BJ (cell line): ENCODE results near the gene AEBP1. TPM values are rescaled to one million over a fixed set of nuclear protein-coding genes. Genes with fewer than 3 reads are reported as not detected.

Experiments
- CTCF ChIA-PET: fragments of 350-600 bp; formaldehyde crosslinking; extraction: SDS; loops from one replicate; lab custom pipeline; 2021; ENCODE audit warnings: antibody characterized with exemption, inconsistent platforms; lab: Yijun Ruan, JAX
- POLR2A ChIA-PET: fragments of 300-600 bp; sonication (Branson Sonifier 250); formaldehyde crosslinking; extraction: SDS; loops from one replicate; lab custom pipeline; 2021; ENCODE audit warnings: antibody characterized with exemption; lab: Charles Lee
- DNase-seq: peaks from one replicate; pipeline ENCODE4 v3.0.0-alpha.2; 2011; ENCODE audit warnings: low read depth
- H3K27me3 ChIP-seq: 2 replicates; pipeline ENCODE4 v1.6.0; 2011; ENCODE audit warnings: low read length; ENCODE audit not compliant: control insufficient read depth, insufficient read depth
- H3K36me3 ChIP-seq: 2 replicates; pipeline ENCODE4 v1.5.1; 2011; ENCODE audit warnings: low read length; ENCODE audit not compliant: control insufficient read depth, insufficient read depth
- H3K4me3 ChIP-seq: 2 replicates; pipeline ENCODE4 v1.5.1; 2011; ENCODE audit warnings: low read depth, mild to moderate bottlenecking, control low read depth, low read length
- CTCF ChIP-seq: IDR thresholded peaks from 2 replicates; pipeline ENCODE4 v1.5.1; 2011; ENCODE audit warnings: low read depth, mild to moderate bottlenecking, control low read depth, inconsistent platforms, low read length, moderate library complexity; ENCODE audit not compliant: insufficient read depth
- polyA plus RNA-seq: library from polyadenylated mRNA; depleted of rRNA; stranded (reverse); fragments of >200 nt; gene quantifications from 2 replicates; pipeline ENCODE4 v1.2.3, GENCODE V29; 2011

Gene AEBP1
- polyA plus RNA-seq, 1 experiment: 117 TPM

DNA sequence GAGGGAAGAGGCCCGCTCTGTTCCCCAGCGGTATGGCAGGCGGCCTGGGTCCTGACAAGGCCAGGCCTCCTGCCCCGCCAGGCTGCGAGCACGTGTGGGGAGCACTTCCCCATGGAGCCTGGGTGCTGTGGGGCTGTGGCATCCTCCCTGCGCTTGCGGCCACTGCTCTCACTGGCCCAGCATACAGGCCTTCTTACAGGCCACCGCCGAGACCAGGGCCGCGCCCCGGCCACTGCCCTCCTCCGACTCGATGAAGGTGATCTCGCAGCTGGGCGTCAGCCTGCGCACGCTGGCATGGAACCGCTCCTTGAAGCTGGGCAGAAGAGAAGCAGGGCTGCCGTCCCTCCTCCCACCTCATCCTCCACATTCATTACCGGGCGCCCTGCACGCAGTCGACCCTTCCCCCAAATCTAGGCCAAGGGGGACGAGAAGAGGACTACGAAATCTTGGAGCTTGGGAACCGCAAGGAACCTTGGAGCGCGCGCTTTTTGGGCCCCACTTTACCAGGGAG, 40.9 kb downstream of the AEBP1 start:
- CTCF ChIA-PET: no interaction called here

GRCh38 chr7:44145479-44145968, 41.4 kb downstream of the AEBP1 start:
- CTCF ChIA-PET: no interaction called here

More for the DNA sequence above, 40.9 kb downstream of the AEBP1 start:
- H3K27me3 ChIP-seq: peaks cover 4% of the 10 kb centered on the region
- no peaks in the 10 kb centered on the region for H3K36me3 ChIP-seq
- no peak for DNase-seq
- POLR2A ChIA-PET: no interaction called here
- no peak overlapping the region for H3K4me3 ChIP-seq
- TF ChIP-seq CTCF: no peak

GRCh38 chr7:44145969-44146911, 42.1 kb downstream of the AEBP1 start:
- DNase-seq: no peak
- Histone ChIP-seq H3K36me3 (no peaks in the 10 kb centered on the region), H3K4me3 (peak overlapping the region; percentile 25), H3K27me3 (peaks cover 4% of the 10 kb centered on the region)
- POLR2A ChIA-PET: interaction anchor here (0.6 to 1.0 kb wide), 2 partner anchors 17 to 323 kb away, joined by 3 to 4 read pairs; no protein-coding TSS in a partner anchor
- CTCF ChIA-PET: interaction anchor here (1.0 to 3.1 kb wide), 4 partner anchors 9 to 74 kb away, joined by 3 to 11 read pairs (median 4); no protein-coding TSS in a partner anchor
- no peak for TF ChIP-seq CTCF

More at GRCh38 chr7:44145479-44145968, 41.4 kb downstream of the AEBP1 start:
- POLR2A ChIA-PET: no interaction called here
- no peak for DNase-seq
- Histone ChIP-seq H3K36me3 (no peaks in the 10 kb centered on the region), H3K4me3 (peak overlapping the region; percentile 25), H3K27me3 (peaks cover 4% of the 10 kb centered on the region)
- no peak for TF ChIP-seq CTCF

GRCh38 chr7:44147026-44147991, 43.2 kb downstream of the AEBP1 start:
- DNase-seq: no peak
- no peak for TF ChIP-seq CTCF
- ChIA-PET CTCF (interaction anchor here (0.8 to 3.1 kb wide), 4 partner anchors 15 to 75 kb away, joined by 3 to 11 read pairs (median 4); no protein-coding TSS in a partner anchor), POLR2A (interaction anchor here (1.0 kb wide), 1 partner anchor 16 kb away, joined by 4 read pairs; no protein-coding TSS in a partner anchor)
- Histone ChIP-seq H3K36me3 (no peaks in the 10 kb centered on the region), H3K27me3 (peaks cover 4% of the 10 kb centered on the region), H3K4me3 (no peak overlapping the region)
